NK-92 treated with Interleukin-12 subunit alpha and Interleukin-12 subunit beta, amount 100 ng/mL, for 24 hours (cell line): Measurements from ENCODE around the gene PARP16.

Source experiments
- DNase-seq: peaks from one replicate; lab custom pipeline; 2025; lab: John Stamatoyannopoulos, UW

PARP16 gene

GRCh38 chr15:65286704-65287519 lies at the start of gene PARP16:
PARP16 (minus strand) TSS chr15:65286883; CDS start chr15:65286426, 457 bp downstream.
- DNase-seq, result peak; percentile 95

- no peak for DNase-seq
Observed at GRCh38 chr15:65335278-65336055, 48.8 kb upstream of the PARP16 start.

GRCh38 chr15:65334586-65335231 lies 48.0 kb upstream of the PARP16 start:
- DNase-seq, result no peak

GRCh38 chr15:65333856-65334255 lies 47.2 kb upstream of the PARP16 start:
- DNase-seq, result no peak

- DNase-seq, result no peak
Observed at GRCh38 chr15:65333148-65333820, 46.6 kb upstream of the PARP16 start.

- no peak for DNase-seq
Observed at GRCh38 chr15:65332391-65333147, 45.9 kb upstream of the PARP16 start.

GRCh38 chr15:65331811-65332210 lies 45.1 kb upstream of the PARP16 start:
- no peak for DNase-seq

- DNase-seq, result no peak
Observed at GRCh38 chr15:65330934-65331645, 44.4 kb upstream of the PARP16 start.

GRCh38 chr15:65329984-65330735 lies 43.5 kb upstream of the PARP16 start:
- DNase-seq, result no peak

GRCh38 chr15:65329288-65329983 lies 42.8 kb upstream of the PARP16 start:
- DNase-seq, result no peak

GRCh38 chr15:65328506-65329287 lies 42.0 kb upstream of the PARP16 start:
- no peak for DNase-seq

GRCh38 chr15:65327651-65328393 lies 41.1 kb upstream of the PARP16 start:
- no peak for DNase-seq

GRCh38 chr15:65326818-65327217 lies 40.1 kb upstream of the PARP16 start:
- no peak for DNase-seq

GRCh38 chr15:65326117-65326526 lies 39.4 kb upstream of the PARP16 start:
- no peak for DNase-seq

GRCh38 chr15:65323071-65323511 lies 36.4 kb upstream of the PARP16 start:
- no peak for DNase-seq

- peak; percentile 55 for DNase-seq
Observed at GRCh38 chr15:65318870-65319356, 32.2 kb upstream of the PARP16 start.

- DNase-seq, result no peak
Observed at GRCh38 chr15:65312400-65312916, 25.8 kb upstream of the PARP16 start.
